HG03159 (cell line): ENCODE measurements around the gene NBL1.

ENCODE experiments used
- ATAC-seq: cut with Tn5 transposase; IDR thresholded peaks from one replicate; pipeline ENCODE4 v1.9.1; 2021; ENCODE audit warnings: mild to moderate bottlenecking, moderate library complexity; ENCODE audit not compliant: unreplicated experiment

NBL1 gene, protein sequence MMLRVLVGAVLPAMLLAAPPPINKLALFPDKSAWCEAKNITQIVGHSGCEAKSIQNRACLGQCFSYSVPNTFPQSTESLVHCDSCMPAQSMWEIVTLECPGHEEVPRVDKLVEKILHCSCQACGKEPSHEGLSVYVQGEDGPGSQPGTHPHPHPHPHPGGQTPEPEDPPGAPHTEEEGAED

GRCh38 chr1:19643602-19644394, at the start of gene NBL1:
Gene NBL1, plus strand, starts transcription at chr1:19644311. Its CDS starts 10,720 bp downstream, at chr1:19655031.
- no peak for ATAC-seq

DNA sequence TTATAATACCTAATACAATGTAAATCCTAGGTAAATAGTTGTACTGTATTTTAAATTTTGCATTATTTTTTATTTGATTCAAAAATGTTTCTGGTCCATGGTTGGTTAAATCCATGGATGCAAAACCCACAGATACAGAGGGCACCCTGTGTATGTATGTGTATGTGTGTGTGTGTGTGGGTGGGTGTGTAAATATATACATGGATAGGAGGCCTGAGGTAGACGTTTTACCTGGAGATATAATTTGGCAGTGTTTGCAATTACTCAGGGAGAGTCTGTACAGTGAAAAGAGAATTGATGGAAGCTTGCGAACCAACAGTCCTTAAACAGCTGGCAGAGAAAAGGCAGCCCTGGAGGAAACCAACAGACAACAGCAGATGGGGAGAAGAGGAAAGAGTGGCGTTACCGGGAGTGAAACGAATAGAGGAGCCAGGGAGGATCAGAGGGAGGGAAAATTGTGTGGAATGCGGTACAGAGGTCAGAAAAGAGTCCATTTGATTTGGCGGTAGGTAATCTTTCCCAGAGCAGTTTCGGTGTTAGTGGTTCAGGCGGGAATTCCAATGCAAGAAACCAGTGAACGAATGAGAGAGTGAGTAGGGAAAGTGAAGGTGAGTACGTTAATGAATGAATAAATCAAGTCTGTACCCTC, 47.9 kb upstream of the NBL1 start:
- ATAC-seq, result no peak

DNA sequence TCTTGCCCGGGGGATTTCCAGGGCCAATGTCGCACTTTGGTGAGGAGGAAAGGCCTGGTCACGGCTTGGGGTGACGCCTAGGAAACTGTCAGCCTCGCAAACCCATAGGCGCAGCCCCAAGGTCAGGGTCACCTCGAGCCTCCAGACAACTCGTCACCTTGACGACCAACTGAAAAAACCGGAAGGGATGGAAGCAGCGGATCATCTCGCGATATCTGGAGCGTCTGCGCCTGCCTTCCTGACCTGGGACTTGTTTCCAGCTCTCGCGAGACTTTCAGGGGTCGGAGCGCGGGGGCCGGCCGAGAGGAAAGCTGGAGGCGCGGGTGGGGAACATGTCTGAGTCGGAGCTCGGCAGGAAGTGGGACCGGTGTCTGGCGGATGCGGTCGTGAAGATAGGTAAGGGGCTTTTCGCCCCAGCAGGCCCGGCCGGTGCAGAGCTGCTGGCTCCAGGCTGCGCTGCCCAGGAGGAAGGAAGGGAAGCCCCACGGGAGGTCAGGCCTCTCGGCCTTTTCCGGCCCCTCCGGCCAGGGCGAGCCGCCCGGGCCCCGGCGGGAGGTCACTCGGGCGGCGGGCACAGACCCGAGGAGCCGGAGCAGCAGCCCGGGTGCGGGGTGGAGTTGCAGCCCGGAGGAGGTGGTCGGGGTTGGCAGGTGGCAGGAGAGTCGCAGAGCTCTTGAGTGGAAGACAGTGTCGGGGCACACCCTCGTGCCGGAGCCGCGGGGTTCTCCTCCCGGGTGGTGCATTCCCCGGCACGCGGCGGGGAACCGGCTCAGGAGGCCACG, 47.2 kb upstream of the NBL1 start:
- peak; percentile 85 for ATAC-seq

- ATAC-seq, result no peak
Measured at GRCh38 chr1:19597496-19598309, 46.4 kb upstream of the NBL1 start.

- ATAC-seq, result no peak
Measured at GRCh38 chr1:19599810-19600209, 44.3 kb upstream of the NBL1 start.

DNA sequence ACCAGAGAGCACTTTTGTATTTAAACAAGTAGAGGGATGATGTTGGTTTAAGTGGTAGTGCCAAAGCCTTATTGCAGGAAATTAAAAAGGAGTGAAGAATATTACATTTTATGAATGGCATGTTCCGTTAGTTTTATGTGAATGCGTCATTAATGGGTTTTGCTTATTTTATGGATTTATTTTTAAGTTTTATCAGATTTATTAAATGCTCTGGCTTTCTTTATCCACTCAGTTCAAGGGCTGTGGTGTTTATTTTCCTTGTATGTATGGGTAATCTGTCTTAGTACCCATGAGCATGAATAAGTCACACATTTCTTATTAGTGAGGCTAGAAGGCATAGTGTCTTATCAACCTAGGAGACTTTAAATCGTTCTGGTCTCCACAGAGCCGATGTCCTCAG, 41.6 kb upstream of the NBL1 start:
- ATAC-seq, result no peak

GRCh38 chr1:19605967-19606366, 38.1 kb upstream of the NBL1 start:
- no peak for ATAC-seq

DNA sequence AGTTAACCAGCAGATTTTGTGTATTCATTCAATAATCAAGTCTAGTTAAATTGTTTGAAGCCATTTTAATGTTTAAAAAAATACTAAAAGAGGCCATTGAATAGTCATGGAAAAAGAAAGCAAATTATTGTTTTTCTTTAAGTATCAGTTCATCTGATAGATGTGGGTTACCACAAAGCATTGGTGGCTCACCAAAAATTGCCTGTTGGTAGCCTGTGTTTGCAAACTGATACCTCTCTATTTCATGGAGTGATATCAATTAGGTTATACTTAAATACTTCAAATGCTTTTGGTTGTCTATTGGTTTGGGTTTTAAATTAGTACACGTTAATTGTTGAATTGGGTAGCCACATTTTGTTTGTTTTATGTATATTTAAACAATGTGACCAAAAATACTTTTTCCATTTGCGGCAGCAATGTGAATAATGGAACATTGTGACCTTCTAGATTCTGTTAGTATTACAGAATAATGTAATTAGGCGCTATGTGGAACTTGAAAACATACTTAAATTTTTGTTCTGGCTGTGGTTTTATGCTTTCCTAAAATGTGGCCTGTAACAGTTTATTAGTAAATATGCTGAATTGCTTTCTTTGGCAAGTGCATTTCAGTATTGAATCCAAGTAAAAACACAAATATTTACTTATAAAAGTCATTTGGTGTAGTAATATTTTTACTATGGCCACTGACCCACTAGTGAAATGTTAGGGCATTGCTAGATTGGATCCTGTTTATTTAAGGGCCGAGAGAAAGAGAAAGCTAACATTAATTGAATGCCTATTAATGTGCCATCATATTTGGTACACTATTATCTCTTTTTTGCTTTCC, 37.1 kb upstream of the NBL1 start:
- no peak for ATAC-seq

DNA sequence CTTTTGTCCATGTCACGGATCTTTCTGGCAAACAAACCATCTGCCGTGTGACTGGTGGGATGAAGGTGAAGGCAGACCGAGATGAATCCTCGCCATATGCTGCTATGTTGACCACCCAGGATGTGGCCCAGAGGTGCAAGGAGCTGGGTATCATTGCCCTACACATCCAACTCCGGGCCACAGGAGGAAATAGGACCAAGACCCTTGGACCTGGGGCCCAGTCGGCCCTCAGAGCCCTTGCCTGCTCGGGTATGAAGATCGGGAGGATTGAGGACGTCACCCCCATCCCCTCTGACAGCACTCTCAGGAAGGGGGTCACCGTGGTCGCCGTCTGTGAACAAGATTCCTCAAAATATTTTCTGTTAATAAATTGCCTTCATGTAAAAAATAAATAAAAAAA, 35.9 kb upstream of the NBL1 start:
- ATAC-seq, result no peak

GRCh38 chr1:19610282-19610981, 33.7 kb upstream of the NBL1 start:
- no peak for ATAC-seq

GRCh38 chr1:19612530-19612929, 31.6 kb upstream of the NBL1 start:
- ATAC-seq, result no peak

DNA sequence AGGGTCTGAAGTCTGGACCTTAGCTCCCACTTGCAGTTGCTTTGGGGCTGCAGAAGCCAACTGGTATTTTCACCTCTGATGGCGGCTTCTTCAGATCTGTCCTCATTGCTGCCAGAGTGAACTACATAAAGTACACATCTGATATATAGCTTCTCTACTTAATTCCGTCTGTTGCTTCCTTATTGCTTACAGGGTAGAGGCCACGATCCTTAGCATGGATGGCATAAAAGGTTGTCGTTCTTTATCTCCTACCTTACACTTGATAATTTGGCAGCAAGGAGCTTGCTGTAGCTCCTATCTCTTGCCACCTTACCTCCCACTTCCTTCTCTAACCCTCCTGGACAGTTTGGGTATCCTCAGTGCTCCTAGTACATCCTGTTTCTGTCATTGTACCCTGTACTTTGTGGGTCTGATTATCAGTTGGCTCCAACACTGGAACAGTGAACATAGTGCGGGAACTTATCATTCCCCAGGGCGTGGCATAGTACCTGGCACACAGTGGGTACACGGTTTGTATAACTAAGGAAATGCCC, 30.9 kb upstream of the NBL1 start:
- ATAC-seq, result no peak

GRCh38 chr1:19615438-19615837, 28.7 kb upstream of the NBL1 start:
- no peak for ATAC-seq

- no peak for ATAC-seq
Measured at GRCh38 chr1:19616489-19616888, 27.6 kb upstream of the NBL1 start.

- no peak for ATAC-seq
Measured at GRCh38 chr1:19617376-19617775, 26.7 kb upstream of the NBL1 start.

DNA sequence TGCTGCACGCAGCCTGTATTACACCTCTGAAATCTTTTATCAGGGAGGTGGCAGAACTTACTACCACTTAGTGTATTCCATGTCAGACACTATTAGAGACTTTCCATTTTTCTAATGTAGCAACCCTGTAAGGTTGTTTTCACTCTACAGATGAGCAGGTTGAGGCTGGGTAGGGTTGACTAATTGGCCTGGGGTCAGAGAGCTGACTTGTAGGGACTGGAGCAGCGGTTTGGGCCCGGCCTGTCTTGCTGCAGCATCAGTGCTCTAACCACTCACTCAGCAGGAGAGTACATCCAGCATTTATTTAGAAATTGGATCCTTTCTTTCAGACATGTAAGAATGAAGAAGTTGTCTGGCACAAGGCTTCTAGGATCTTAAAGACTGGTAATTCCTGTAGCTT, 25.7 kb upstream of the NBL1 start:
- ATAC-seq, result no peak

- no peak for ATAC-seq
Measured at GRCh38 chr1:19619697-19620384, 24.3 kb upstream of the NBL1 start.

DNA sequence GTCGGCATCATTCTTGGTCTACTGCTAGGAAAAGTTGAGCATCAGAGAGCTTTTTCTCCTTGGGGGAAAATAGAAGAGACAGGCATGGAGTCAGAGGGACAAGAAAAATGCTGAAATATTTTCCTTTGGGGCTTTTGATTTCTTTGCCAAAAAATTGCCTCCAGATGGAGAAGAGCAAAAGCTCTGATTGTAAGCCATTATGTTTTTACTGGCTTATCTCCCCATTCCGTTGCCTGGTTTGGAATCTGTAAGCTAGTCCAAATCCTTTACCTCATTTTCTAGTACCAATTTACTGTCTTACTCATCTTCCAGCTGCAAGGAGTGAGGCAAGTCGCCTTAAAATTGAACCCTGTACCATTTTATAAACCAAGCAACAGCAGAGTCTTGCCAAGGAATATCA, 23.3 kb upstream of the NBL1 start:
- no peak for ATAC-seq
